HEK293 (cell line): ENCODE measurements around the gene TIMM44.

Experiments used
- CTCF ChIA-PET: fragments of 350-600 bp; formaldehyde crosslinking; extraction: SDS; loops from one replicate; lab custom pipeline; 2021; ENCODE audit warnings: antibody characterized with exemption; lab: Yijun Ruan, JAX
- POLR2A ChIA-PET: fragments of 300-600 bp; formaldehyde crosslinking; extraction: SDS; loops from one replicate; lab custom pipeline; 2020; ENCODE audit warnings: antibody characterized with exemption, inconsistent platforms; lab: Yijun Ruan, JAX
- H3K27ac ChIP-seq: fragments of 200-500 bp; sonication (Bioruptor generic); 2 replicates; pipeline ENCODE4 v1.5.1; 2014; ENCODE audit warnings: low read depth, low read length, control low read depth, inconsistent platforms; ENCODE audit errors: extremely low read depth
- H3K36me3 ChIP-seq, 2 experiments: fragments of 200-500 bp in 1 of 2; sonication (Bioruptor generic) in 1 of 2; 1 replicate in 1 of 2; 2 replicates in 1 of 2; pipeline ENCODE4 v1.5.1; 2014 to 2017; ENCODE audit warnings: inconsistent platforms in 2 of 2, low read length in 2 of 2; ENCODE audit not compliant: control insufficient read depth in 2 of 2, insufficient read depth in 1 of 2
- H3K4me1 ChIP-seq: fragments of 200-500 bp; sonication (Bioruptor generic); 2 replicates; pipeline ENCODE4 v1.5.1; 2014; ENCODE audit warnings: mild to moderate bottlenecking, low read length, inconsistent platforms; ENCODE audit not compliant: control insufficient read depth, insufficient read depth
- H3K4me3 ChIP-seq: 2 replicates; pipeline ENCODE4 v1.5.1; 2011; ENCODE audit warnings: low read depth, mild to moderate bottlenecking, control low read depth, low read length, moderate library complexity
- H3K9me3 ChIP-seq: fragments of 200-500 bp; sonication (Bioruptor generic); 2 replicates; pipeline ENCODE4 v1.5.1; 2014; ENCODE audit warnings: low read depth, low read length, inconsistent platforms; ENCODE audit not compliant: control insufficient read depth, insufficient read depth
- YY1 ChIP-seq: fragments of 450-650 bp; formaldehyde crosslinking; IDR thresholded peaks from 2 replicates; pipeline ENCODE4 v1.5.1; 2018; ENCODE audit warnings: missing biosample characterization, missing genetic modification characterization
- ZBTB21 ChIP-seq: fragments of 450-650 bp; formaldehyde crosslinking; IDR thresholded peaks from 2 replicates; pipeline ENCODE4 v1.5.1; 2017; ENCODE audit warnings: missing biosample characterization, missing genetic modification characterization
- ZBTB8A ChIP-seq: fragments of 450-650 bp; formaldehyde crosslinking; IDR thresholded peaks from 2 replicates; pipeline ENCODE4 v1.5.1; 2016; ENCODE audit warnings: missing biosample characterization, missing genetic modification characterization
- ZIC2 ChIP-seq: fragments of 450-650 bp; formaldehyde crosslinking; IDR thresholded peaks from 2 replicates; pipeline ENCODE4 v1.5.1; 2016; ENCODE audit warnings: missing biosample characterization, missing genetic modification characterization
- ZNF16 ChIP-seq: fragments of 450-650 bp; formaldehyde crosslinking; IDR thresholded peaks from 2 replicates; pipeline ENCODE4 v1.5.1; 2016; ENCODE audit warnings: low read depth, missing biosample characterization, missing genetic modification characterization
- ZNF169 ChIP-seq: fragments of 450-650 bp; formaldehyde crosslinking; IDR thresholded peaks from 2 replicates; pipeline ENCODE4 v1.5.1; 2016; ENCODE audit warnings: missing biosample characterization, missing genetic modification characterization
- ZNF202 ChIP-seq: fragments of 450-650 bp; formaldehyde crosslinking; IDR thresholded peaks from 2 replicates; pipeline ENCODE4 v1.5.1; 2016; ENCODE audit warnings: missing biosample characterization, missing genetic modification characterization, borderline replicate concordance
- ZNF214 ChIP-seq: fragments of 450-650 bp; formaldehyde crosslinking; IDR thresholded peaks from 2 replicates; pipeline ENCODE4 v1.5.1; 2017; ENCODE audit warnings: missing biosample characterization, mild to moderate bottlenecking, missing genetic modification characterization, borderline replicate concordance
- ZNF223 ChIP-seq: fragments of 450-650 bp; formaldehyde crosslinking; IDR thresholded peaks from 2 replicates; pipeline ENCODE4 v1.5.1; 2016; ENCODE audit warnings: missing biosample characterization, missing genetic modification characterization
- ZNF24 ChIP-seq: fragments of 450-650 bp; formaldehyde crosslinking; IDR thresholded peaks from 2 replicates; pipeline ENCODE4 v1.5.1; 2016; ENCODE audit warnings: missing biosample characterization, missing genetic modification characterization
- ZNF501 ChIP-seq: fragments of 450-650 bp; formaldehyde crosslinking; IDR thresholded peaks from 2 replicates; pipeline ENCODE4 v1.5.1; 2016; ENCODE audit warnings: missing biosample characterization, missing genetic modification characterization
- ZNF555 ChIP-seq: fragments of 450-650 bp; formaldehyde crosslinking; conservative IDR thresholded peaks from 2 replicates; pipeline ENCODE4 v1.5.1; 2017; ENCODE audit warnings: missing biosample characterization, mild to moderate bottlenecking, missing genetic modification characterization, inconsistent platforms
- ZNF558 ChIP-seq: fragments of 450-650 bp; formaldehyde crosslinking; IDR thresholded peaks from 2 replicates; pipeline ENCODE4 v1.5.1; 2016; ENCODE audit warnings: missing biosample characterization, missing genetic modification characterization
- ZNF623 ChIP-seq: fragments of 450-650 bp; formaldehyde crosslinking; IDR thresholded peaks from 2 replicates; pipeline ENCODE4 v1.5.1; 2016; ENCODE audit warnings: missing biosample characterization, missing genetic modification characterization
- ZNF639 ChIP-seq: fragments of 450-650 bp; formaldehyde crosslinking; IDR thresholded peaks from 2 replicates; pipeline ENCODE4 v1.5.1; 2016; ENCODE audit warnings: missing biosample characterization, missing genetic modification characterization
- ZNF791 ChIP-seq: fragments of 450-650 bp; formaldehyde crosslinking; IDR thresholded peaks from 2 replicates; pipeline ENCODE4 v1.5.1; 2016; ENCODE audit warnings: missing biosample characterization, missing genetic modification characterization
- ZNF843 ChIP-seq: fragments of 450-650 bp; formaldehyde crosslinking; IDR thresholded peaks from 2 replicates; pipeline ENCODE4 v1.5.1; 2016; ENCODE audit warnings: missing biosample characterization, missing genetic modification characterization
- ZSCAN16 ChIP-seq: fragments of 450-650 bp; formaldehyde crosslinking; IDR thresholded peaks from 2 replicates; pipeline ENCODE4 v1.5.1; 2016; ENCODE audit warnings: missing biosample characterization, missing genetic modification characterization
- ZSCAN4 ChIP-seq: fragments of 450-650 bp; formaldehyde crosslinking; IDR thresholded peaks from 2 replicates; pipeline ENCODE4 v1.5.1; 2017; ENCODE audit warnings: missing biosample characterization, missing genetic modification characterization
- TF ChIP-seq, protein P1 (sequence below): fragments of 450-650 bp; formaldehyde crosslinking; IDR thresholded peaks from 2 replicates; pipeline ENCODE4 v1.5.1; 2016; ENCODE audit warnings: missing biosample characterization, missing genetic modification characterization, borderline replicate concordance
- TF ChIP-seq, protein P2 (sequence below): fragments of 450-650 bp; formaldehyde crosslinking; IDR thresholded peaks from 2 replicates; pipeline ENCODE4 v1.5.1; 2016; ENCODE audit warnings: missing biosample characterization, missing genetic modification characterization
- TF ChIP-seq, protein P3 (sequence below): fragments of 450-650 bp; formaldehyde crosslinking; IDR thresholded peaks from 2 replicates; pipeline ENCODE4 v1.5.1; 2016; ENCODE audit warnings: missing biosample characterization, missing genetic modification characterization

Gene TIMM44

DNA sequence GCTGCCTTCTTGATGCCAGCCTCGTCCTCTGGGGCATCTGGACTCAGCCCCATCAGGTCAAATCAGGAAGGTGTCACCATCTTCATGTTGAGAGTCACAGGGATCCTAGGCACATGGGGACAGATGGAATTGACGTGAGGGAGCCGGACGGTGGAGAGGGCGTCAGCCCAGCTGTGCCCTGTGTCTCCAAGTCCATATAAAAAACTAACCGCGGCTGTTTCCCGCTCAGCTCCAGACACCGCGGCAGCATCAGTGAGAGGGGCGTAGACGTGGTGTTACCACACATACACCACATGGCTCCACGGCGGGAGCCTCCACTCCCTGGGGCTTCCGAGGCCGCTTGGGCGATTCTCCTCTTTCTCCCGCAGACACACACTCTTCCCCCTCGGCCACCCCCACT lies 63.6 kb downstream of the TIMM44 start:
- no peak for TF ChIP-seq ZNF558 (tag by site-specific recombination)
- TF ChIP-seq ZNF639 (tag by site-specific recombination) = no peak
- TF ChIP-seq ZNF214 (tag by site-specific recombination) = no peak
- TF ChIP-seq ZBTB8A (tag by site-specific recombination) = no peak
- no peak for TF ChIP-seq ZNF16 (tag by site-specific recombination)
- TF ChIP-seq ZNF169 (tag by site-specific recombination) = no peak
- TF ChIP-seq, protein P1, sequence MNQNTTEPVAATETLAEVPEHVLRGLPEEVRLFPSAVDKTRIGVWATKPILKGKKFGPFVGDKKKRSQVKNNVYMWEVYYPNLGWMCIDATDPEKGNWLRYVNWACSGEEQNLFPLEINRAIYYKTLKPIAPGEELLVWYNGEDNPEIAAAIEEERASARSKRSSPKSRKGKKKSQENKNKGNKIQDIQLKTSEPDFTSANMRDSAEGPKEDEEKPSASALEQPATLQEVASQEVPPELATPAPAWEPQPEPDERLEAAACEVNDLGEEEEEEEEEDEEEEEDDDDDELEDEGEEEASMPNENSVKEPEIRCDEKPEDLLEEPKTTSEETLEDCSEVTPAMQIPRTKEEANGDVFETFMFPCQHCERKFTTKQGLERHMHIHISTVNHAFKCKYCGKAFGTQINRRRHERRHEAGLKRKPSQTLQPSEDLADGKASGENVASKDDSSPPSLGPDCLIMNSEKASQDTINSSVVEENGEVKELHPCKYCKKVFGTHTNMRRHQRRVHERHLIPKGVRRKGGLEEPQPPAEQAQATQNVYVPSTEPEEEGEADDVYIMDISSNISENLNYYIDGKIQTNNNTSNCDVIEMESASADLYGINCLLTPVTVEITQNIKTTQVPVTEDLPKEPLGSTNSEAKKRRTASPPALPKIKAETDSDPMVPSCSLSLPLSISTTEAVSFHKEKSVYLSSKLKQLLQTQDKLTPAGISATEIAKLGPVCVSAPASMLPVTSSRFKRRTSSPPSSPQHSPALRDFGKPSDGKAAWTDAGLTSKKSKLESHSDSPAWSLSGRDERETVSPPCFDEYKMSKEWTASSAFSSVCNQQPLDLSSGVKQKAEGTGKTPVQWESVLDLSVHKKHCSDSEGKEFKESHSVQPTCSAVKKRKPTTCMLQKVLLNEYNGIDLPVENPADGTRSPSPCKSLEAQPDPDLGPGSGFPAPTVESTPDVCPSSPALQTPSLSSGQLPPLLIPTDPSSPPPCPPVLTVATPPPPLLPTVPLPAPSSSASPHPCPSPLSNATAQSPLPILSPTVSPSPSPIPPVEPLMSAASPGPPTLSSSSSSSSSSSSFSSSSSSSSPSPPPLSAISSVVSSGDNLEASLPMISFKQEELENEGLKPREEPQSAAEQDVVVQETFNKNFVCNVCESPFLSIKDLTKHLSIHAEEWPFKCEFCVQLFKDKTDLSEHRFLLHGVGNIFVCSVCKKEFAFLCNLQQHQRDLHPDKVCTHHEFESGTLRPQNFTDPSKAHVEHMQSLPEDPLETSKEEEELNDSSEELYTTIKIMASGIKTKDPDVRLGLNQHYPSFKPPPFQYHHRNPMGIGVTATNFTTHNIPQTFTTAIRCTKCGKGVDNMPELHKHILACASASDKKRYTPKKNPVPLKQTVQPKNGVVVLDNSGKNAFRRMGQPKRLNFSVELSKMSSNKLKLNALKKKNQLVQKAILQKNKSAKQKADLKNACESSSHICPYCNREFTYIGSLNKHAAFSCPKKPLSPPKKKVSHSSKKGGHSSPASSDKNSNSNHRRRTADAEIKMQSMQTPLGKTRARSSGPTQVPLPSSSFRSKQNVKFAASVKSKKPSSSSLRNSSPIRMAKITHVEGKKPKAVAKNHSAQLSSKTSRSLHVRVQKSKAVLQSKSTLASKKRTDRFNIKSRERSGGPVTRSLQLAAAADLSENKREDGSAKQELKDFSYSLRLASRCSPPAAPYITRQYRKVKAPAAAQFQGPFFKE = no peak
- TF ChIP-seq, protein P2, sequence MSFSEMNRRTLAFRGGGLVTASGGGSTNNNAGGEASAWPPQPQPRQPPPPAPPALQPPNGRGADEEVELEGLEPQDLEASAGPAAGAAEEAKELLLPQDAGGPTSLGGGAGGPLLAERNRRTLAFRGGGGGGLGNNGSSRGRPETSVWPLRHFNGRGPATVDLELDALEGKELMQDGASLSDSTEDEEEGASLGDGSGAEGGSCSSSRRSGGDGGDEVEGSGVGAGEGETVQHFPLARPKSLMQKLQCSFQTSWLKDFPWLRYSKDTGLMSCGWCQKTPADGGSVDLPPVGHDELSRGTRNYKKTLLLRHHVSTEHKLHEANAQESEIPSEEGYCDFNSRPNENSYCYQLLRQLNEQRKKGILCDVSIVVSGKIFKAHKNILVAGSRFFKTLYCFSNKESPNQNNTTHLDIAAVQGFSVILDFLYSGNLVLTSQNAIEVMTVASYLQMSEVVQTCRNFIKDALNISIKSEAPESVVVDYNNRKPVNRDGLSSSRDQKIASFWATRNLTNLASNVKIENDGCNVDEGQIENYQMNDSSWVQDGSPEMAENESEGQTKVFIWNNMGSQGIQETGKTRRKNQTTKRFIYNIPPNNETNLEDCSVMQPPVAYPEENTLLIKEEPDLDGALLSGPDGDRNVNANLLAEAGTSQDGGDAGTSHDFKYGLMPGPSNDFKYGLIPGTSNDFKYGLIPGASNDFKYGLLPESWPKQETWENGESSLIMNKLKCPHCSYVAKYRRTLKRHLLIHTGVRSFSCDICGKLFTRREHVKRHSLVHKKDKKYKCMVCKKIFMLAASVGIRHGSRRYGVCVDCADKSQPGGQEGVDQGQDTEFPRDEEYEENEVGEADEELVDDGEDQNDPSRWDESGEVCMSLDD (tag by site-specific recombination) = no peak
- TF ChIP-seq YY1 = no peak
- no peak for TF ChIP-seq ZNF223 (tag by site-specific recombination)
- no peak for TF ChIP-seq ZNF623 (tag by site-specific recombination)
- TF ChIP-seq ZNF791 (tag by site-specific recombination) = no peak
- Histone ChIP-seq H3K9me3 (no peaks in the 10 kb centered on the region), H3K27ac (no peak overlapping the region), H3K4me3 (no peak overlapping the region), H3K36me3 (no peaks in the 10 kb centered on the region), H3K4me1 (no peaks in the 10 kb centered on the region)
- POLR2A ChIA-PET = interaction anchor here (0.6 kb wide), 1 partner anchor 49 kb away, joined by 3 read pairs; no protein-coding TSS in a partner anchor
- CTCF ChIA-PET = no interaction called here

GRCh38 chr19:7879111-7879807 lies 64.2 kb downstream of the TIMM44 start:
- Histone ChIP-seq H3K4me1 (no peaks in the 10 kb centered on the region), H3K36me3 (no peaks in the 10 kb centered on the region), H3K9me3 (no peaks in the 10 kb centered on the region), H3K27ac (no peak overlapping the region), H3K4me3 (no peak overlapping the region)
- ChIA-PET POLR2A (interaction anchor here (0.6 kb wide), 1 partner anchor 50 kb away, joined by 3 read pairs; no protein-coding TSS in a partner anchor), CTCF (interaction anchor here (0.6 kb wide), 1 partner anchor 9 kb away, joined by 3 read pairs; the partner anchor contains the start of gene LRRC8E)
- no peak for TF ChIP-seq ZSCAN16
- TF ChIP-seq ZNF501 (tag by site-specific recombination) = no peak
- TF ChIP-seq ZIC2 (tag by site-specific recombination) = no peak
- TF ChIP-seq ZNF843 = no peak
- TF ChIP-seq ZNF202 = no peak
- no peak for TF ChIP-seq ZNF24 (tag by site-specific recombination)
- TF ChIP-seq ZNF555 = no peak
- no peak for TF ChIP-seq ZSCAN4 (tag by site-specific recombination)
- no peak for TF ChIP-seq ZBTB21
- TF ChIP-seq, protein P3, sequence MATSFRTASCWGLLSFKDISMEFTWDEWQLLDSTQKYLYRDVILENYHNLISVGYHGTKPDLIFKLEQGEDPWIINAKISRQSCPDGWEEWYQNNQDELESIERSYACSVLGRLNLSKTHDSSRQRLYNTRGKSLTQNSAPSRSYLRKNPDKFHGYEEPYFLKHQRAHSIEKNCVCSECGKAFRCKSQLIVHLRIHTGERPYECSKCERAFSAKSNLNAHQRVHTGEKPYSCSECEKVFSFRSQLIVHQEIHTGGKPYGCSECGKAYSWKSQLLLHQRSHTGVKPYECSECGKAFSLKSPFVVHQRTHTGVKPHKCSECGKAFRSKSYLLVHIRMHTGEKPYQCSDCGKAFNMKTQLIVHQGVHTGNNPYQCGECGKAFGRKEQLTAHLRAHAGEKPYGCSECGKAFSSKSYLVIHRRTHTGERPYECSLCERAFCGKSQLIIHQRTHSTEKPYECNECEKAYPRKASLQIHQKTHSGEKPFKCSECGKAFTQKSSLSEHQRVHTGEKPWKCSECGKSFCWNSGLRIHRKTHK (tag by site-specific recombination) = no peak
